HG02763 (cell line): ENCODE measurements around the gene S100A10.

ENCODE experiments used
- ATAC-seq: cut with Tn5 transposase; IDR thresholded peaks from one replicate; pipeline ENCODE4 v1.9.1; 2021; ENCODE audit warnings: mild to moderate bottlenecking, moderate library complexity; ENCODE audit not compliant: unreplicated experiment

The S100A10 gene

GRCh38 chr1:151939141-151939540 lies 54.5 kb downstream of the S100A10 start:
- ATAC-seq = no peak

GRCh38 chr1:151936653-151937052 lies 57.0 kb downstream of the S100A10 start:
- ATAC-seq = no peak

- no peak for ATAC-seq
Measured at GRCh38 chr1:151935894-151936602, 57.6 kb downstream of the S100A10 start.

- no peak for ATAC-seq
Measured at GRCh38 chr1:151935154-151935553, 58.5 kb downstream of the S100A10 start.

GRCh38 chr1:151934048-151934493 lies 59.6 kb downstream of the S100A10 start:
- no peak for ATAC-seq
